HG03521 (cell line): ENCODE results near the gene SUSD3.

Experiments used
- ATAC-seq: cut with Tn5 transposase; IDR thresholded peaks from one replicate; pipeline ENCODE4 v1.9.1; 2021; ENCODE audit warnings: mild to moderate bottlenecking, moderate library complexity; ENCODE audit not compliant: unreplicated experiment

Gene SUSD3

GRCh38 chr9:93051680-93052089, 6.8 kb upstream of the SUSD3 start:
- no peak for ATAC-seq

GRCh38 chr9:93052791-93053540, 5.5 kb upstream of the SUSD3 start:
- no peak for ATAC-seq

DNA sequence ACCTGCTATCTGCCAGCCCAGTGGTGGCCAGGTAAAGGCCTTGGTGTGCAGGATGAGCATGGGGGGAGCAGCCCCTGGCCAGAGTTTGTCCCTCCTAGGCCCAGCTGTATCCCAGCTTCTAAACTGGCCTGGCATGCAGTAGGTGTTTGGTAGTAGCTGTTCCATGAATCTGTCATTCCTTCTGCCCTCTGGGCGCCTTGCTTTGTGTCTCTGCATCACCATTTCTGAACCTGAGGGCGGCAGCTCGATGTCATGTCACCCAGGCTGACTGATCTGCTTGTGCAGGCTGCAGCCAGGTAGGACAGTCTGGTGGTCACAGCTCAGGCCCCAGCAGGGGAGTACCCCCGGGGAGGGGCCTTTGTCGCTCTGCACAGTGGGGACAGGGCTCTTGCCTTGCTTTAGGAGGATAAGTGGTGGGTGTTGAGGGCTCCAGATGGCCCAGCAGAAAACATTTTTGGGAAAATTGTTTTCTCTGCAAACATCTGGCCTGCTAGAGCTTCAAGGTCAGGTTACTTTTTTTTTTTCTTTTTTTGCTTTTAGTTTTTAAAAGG, 4.6 kb upstream of the SUSD3 start:
- ATAC-seq, result no peak

- no peak for ATAC-seq
These were observed 3.5 kb upstream of the SUSD3 start for GRCh38 chr9:93054758-93055704.

DNA sequence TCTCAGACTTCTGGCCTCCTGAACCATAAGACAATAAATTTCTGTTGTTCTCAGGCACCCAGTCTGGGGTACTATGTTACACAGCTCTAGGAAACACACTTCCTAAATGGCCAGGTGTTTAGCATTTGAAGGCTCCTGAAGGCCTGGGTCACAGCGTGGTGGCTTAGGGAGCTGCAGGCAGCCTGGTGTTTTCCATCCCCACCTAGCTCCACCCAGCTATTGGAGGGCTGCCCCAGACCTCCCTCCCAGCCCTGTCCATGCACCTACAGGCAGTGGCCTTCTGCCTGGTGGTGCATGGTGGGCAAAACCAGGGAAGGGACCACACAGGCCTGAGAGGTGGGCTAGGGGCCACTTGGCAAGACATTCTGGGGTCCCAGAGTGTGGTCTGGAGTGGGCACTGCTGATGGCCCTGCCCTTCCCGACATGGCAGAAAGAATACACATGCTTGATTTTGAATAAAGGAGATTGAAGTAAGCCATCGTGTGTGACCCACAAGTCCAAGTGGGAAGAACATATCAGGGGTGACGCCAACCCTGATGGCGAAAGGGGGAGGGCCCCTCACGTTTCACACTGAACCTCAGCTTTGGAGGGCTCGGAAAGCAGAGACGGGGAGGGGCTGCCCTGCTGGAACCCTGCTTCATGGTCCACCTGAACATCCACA, 1.3 kb upstream of the SUSD3 start:
- ATAC-seq, result no peak

DNA sequence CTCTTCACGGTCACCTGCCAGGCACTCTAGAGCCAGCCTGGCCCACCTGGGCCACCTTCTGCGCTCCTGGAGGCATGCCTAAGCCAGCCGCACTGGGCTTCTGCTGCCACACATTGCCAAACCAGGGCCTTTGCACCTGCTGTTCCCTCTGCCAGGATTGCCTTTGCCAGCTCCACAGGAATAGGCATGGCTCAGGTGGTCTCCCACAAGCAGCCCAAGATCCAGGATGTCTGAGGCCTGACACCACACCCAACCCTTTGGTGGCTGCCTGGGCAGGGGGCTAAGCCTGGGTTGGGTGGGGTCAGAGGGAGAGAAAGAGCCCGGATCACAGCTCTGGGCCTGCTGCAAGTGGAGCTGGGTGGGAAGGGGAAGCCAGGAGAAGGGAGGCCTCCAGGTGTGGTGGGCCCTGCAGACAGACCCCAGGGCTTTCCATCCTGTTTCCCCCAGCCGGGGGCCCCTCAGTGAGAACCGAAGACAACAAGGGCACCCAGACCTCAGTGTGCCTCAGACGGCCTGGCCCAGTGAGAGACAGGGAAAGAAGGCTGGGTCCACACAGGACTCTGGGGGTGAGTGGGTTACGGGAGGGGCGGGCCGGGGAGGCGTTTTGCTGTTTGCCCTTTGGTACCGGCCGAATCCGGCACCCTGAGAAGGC, 672 bp upstream of the SUSD3 start:
- ATAC-seq, result peak; percentile 5

GRCh38 chr9:93059011-93059714, 662 bp downstream of the SUSD3 start:
- peak; percentile 17 for ATAC-seq

GRCh38 chr9:93059715-93060578, 1.4 kb downstream of the SUSD3 start:
- ATAC-seq, result no peak

DNA sequence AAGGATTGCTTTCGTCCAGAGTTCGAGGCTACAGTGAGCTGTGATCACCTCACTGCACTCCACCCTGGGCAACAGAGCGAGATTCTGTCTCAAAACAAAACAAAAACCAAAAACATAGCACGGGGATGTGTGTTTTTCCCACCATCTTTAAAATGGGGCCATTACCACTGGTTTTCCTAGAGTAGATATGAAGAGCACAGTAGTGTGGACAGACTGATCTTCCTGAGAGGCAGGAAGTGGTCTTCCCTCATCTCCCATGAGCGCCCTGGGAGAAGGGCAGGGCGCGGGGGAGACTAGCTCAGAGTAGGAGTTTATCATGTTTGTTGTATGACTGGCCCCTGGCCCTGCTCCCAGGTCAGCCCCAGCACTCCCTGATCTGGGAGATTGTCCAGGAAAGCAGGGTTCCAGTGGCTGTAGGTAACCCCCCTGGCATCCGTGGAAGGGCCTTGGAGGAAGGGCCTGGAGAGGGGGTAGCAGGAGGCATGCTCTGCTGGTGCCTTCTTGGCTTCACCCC, 2.3 kb downstream of the SUSD3 start:
- no peak for ATAC-seq

DNA sequence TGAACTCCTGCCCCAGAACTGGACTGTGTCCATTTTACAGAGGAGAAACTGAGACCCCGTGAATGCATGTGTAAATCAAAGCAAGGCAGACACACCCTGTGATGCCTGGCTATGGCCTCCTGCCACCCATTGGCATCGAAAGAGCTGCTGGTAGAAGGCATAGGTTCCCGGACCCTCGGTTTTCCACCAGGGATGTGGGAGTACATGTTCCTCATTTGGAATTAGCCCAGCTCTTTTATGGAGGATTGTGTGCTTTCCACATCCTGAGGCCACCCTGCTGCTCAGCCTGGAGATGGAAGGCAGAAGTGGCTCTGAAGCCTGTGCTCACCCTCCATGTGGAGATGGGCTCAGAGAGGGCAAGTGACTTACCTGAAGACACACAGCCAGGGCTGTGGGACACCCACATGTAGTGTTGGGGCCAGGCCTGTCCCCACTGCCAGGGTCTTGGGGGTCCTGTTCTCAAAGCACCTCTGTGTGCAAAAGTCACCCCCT, 2.8 kb downstream of the SUSD3 start:
- no peak for ATAC-seq

DNA sequence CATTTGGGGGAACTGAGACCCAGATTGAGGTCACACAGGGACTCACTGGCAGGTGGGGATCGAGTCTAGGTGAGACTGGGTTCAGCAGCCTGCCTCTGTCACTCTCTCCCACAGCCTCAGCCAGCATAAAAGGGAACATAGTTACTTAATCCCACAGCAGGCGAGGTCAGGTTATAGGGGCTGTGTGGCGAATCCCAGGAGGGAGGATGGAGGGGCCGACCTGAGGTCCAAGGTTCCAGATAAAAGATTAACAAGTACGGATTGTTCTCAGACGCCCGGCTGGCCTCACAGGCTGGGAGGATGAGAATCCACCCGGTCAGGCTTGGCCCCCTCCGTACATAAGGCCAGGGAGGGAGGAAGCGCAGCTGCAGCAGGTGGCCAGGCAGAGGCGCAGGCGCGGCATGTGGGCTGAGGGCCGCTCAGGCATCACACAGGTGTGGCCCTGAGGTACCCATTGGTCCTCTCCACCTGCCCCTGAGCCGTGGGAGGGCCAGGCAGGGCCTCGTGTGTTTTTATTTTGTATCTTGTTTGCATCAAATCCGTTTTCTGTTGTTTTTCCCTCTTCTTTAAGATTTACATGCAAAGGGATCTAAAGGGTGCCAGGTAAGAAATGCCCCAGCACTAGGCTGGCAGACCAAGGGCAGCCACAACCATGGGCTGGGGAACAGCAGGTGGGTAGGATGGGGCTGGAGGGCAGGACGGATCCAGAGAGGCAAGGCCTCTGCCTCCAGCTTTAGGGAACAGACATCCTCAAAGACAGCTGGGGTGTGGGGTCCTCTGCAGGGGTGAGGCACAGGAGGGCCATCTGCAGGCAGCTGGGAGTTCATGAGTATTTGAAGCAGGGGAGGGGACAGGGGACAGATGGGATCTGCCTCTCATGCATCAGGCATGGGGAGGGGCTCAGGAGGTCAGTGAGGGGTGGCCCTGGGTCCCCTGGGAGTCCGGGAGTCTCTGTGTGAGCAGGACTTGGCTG, 3.6 kb downstream of the SUSD3 start:
- ATAC-seq, result no peak

GRCh38 chr9:93064392-93065134, 6.1 kb downstream of the SUSD3 start:
- ATAC-seq, result peak; percentile 87

- no peak for ATAC-seq
These were observed 6.7 kb downstream of the SUSD3 start for GRCh38 chr9:93065135-93065720.

GRCh38 chr9:93066978-93067603, 8.6 kb downstream of the SUSD3 start:
- ATAC-seq, result no peak

GRCh38 chr9:93068956-93069355, 10.5 kb downstream of the SUSD3 start:
- ATAC-seq, result no peak

DNA sequence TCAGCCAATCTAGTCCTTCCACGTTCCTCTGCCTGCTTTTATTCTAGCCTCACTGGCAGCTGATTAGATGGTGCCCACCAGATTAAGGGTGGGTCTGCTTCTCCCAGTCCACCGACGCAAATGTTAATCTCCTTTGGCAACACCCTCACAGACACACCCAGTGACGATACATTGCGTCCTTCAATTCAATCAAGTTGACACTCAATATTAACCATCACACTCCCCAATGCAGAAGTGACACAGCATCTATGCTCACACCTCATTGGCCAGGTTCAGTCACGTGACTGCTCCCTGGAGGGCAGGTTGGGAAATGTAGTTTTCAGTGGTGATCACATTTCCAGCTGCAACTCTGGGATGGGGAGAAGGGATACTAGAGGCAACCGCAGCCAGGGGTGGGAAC, 13.0 kb downstream of the SUSD3 start:
- no peak for ATAC-seq
